Uterus (tissue), 4 donors: ENCODE results near the gene LPXN. TPM values are rescaled to one million over a fixed set of nuclear protein-coding genes. Genes with fewer than 3 reads are reported as not detected.

Experiments
- DNase-seq, 2 donors: peaks; one replicate each; pipeline ENCODE4 v3.0.0-alpha.2; 2019 to 2020
- H3K27ac ChIP-seq, 2 donors: fragments of 200-600 bp; sonication (generic); 1 replicate in 1 of 2; 2 replicates in 1 of 2; pipeline ENCODE4 v1.5.1; 2016 to 2018
- H3K27me3 ChIP-seq, 2 donors: fragments of 200-600 bp; sonication (generic); one replicate each; pipeline ENCODE4 v1.5.1; 2018 to 2019; ENCODE audit warnings: control low read depth in 1 of 2
- H3K36me3 ChIP-seq, 2 donors: fragments of 200-600 bp; sonication (generic); one replicate each; pipeline ENCODE4 v1.5.1; 2019; ENCODE audit warnings: control low read depth in 1 of 2
- H3K4me1 ChIP-seq, 2 donors: fragments of 200-600 bp; sonication (generic); one replicate each; pipeline ENCODE4 v1.5.1; 2018 to 2019; ENCODE audit warnings: control low read depth in 1 of 2
- H3K4me3 ChIP-seq, 2 donors: fragments of 200-600 bp; sonication (generic); 1 replicate in 1 of 2; 2 replicates in 1 of 2; pipeline ENCODE4 v1.5.1; 2018 to 2019; ENCODE audit warnings: mild to moderate bottlenecking in 1 of 2
- H3K9me3 ChIP-seq, 2 donors: fragments of 200-600 bp; sonication (generic); one replicate each; pipeline ENCODE4 v1.5.1; 2019; ENCODE audit warnings: control low read depth in 1 of 2
- POLR2A ChIP-seq, 2 donors: fragments of 450-650 bp; IDR thresholded peaks; one replicate each; pipeline ENCODE4 v1.6.1; 2016; ENCODE audit warnings: antibody characterized with exemption in 2 of 2, mild to moderate bottlenecking in 1 of 2, moderate library complexity in 1 of 2
- intact Hi-C: fragments of 100-400 bp; cut with DNase I; formaldehyde crosslinking; loops from one replicate; pipeline ENCODE4 v1.15.1; 2023; ENCODE audit warnings: low total_unique reads
- total RNA-seq, 4 donors: library from RNA; depleted of rRNA in 3 of 4; stranded (reverse); fragments of >200 nt in 3 of 4; gene quantifications; one replicate each; pipeline versions ENCODE4 v1.1.0 to v1.2.4, GENCODE V29; 2014 to 2023
- TF ChIP-seq, protein P1 (sequence below), 4 experiments: fragments of 200-600 bp in 2 of 4; fragments of 450-650 bp in 2 of 4; sonication (generic) in 2 of 4; IDR thresholded peaks; one replicate each; pipeline ENCODE4 v1.5.1; 2016 to 2019; ENCODE audit warnings: antibody characterized with exemption in 4 of 4, mild to moderate bottlenecking in 2 of 4, moderate library complexity in 1 of 4
- donor health status: DM: yes; HTN: yes; CAD: no.

The LPXN gene
- total RNA-seq, 4 donors from 2014 or later, result 0.59 to 11.1 (median 8.8) TPM

DNA sequence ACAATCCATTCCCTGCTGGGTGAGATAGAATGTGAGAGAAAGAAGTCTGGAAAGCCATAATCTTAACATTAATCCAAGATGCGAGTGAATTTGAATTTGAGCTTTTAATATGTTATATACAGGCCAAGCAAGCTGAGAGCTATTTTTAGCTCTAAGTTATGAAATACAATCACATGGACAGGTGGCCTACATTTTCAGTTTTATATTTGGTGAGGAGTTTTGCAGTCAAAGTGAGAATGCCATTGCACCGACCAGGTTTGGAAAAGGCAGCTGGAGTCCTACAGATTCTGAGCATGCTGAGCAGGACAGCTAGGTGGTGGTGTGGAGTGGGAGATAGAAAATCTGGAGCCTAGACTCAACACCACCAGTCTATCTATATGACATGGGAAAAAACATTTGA is 79.8 kb downstream of the LPXN start:
- DNase-seq, result no peak
- intact Hi-C loops, result no loop called here
- no peaks in the 10 kb centered on the region for H3K27me3 ChIP-seq
- no peaks in the 10 kb centered on the region for H3K36me3 ChIP-seq
- H3K4me3 ChIP-seq, result no peak overlapping the region
- TF ChIP-seq POLR2A (IDR thresholded peaks at IDR 0.05), result no peak
- TF ChIP-seq, protein P1, sequence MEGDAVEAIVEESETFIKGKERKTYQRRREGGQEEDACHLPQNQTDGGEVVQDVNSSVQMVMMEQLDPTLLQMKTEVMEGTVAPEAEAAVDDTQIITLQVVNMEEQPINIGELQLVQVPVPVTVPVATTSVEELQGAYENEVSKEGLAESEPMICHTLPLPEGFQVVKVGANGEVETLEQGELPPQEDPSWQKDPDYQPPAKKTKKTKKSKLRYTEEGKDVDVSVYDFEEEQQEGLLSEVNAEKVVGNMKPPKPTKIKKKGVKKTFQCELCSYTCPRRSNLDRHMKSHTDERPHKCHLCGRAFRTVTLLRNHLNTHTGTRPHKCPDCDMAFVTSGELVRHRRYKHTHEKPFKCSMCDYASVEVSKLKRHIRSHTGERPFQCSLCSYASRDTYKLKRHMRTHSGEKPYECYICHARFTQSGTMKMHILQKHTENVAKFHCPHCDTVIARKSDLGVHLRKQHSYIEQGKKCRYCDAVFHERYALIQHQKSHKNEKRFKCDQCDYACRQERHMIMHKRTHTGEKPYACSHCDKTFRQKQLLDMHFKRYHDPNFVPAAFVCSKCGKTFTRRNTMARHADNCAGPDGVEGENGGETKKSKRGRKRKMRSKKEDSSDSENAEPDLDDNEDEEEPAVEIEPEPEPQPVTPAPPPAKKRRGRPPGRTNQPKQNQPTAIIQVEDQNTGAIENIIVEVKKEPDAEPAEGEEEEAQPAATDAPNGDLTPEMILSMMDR (IDR thresholded peaks at IDR 0.05), result no peak
- no peak overlapping the region for H3K27ac ChIP-seq
- H3K9me3 ChIP-seq, result no peaks in the 10 kb centered on the region
- H3K4me1 ChIP-seq, result no peaks in the 10 kb centered on the region

DNA sequence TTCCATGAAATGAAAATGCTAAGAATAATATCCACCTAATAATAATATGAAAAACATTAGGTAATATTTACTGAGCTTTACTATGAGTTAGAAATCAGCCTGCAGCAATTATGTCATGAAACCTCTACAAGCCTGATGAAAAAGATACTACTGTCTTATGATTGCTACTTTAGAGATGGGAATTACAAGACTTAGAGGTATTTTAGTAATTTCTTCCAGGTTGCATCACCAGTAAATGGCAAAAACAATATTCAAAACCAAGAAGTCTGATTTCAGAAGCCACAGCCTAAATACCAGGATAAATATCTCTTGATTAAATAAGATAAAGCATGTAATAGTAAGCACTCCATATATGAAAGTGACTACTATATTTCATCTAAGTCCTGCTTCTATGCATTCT is 81.6 kb downstream of the LPXN start:
- no peak overlapping the region for H3K4me3 ChIP-seq
- no peak overlapping the region for H3K27ac ChIP-seq
- no peaks in the 10 kb centered on the region for H3K4me1 ChIP-seq
- H3K27me3 ChIP-seq, result no peaks in the 10 kb centered on the region
- intact Hi-C loops, result no loop called here
- no peaks in the 10 kb centered on the region for H3K9me3 ChIP-seq
- TF ChIP-seq, protein P1 (IDR thresholded peaks at IDR 0.05), result no peak
- no peak for TF ChIP-seq POLR2A (IDR thresholded peaks at IDR 0.05)
- no peak for DNase-seq
- H3K36me3 ChIP-seq, result no peaks in the 10 kb centered on the region

DNA sequence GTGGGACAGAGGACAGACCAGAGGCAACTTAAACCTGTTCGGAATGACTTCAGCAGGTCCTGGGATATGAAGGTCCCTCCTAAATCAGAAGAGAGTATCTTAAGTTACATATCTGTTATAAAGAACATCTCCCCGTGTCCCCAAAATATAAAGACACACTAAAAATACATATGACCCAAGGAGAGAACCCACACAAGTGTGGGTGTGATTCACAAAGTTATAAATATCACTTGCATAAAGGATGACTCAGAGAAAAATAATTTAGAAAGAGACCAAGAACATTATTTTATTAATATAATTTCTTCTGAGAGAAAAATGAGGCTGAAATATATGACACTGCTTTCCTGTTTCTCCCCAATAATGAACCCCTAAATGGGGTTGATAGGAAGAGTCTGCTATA is 82.0 kb downstream of the LPXN start:
- intact Hi-C loops, result no loop called here
- H3K36me3 ChIP-seq, result no peaks in the 10 kb centered on the region
- no peaks in the 10 kb centered on the region for H3K27me3 ChIP-seq
- no peaks in the 10 kb centered on the region for H3K9me3 ChIP-seq
- no peak overlapping the region for H3K4me3 ChIP-seq
- H3K4me1 ChIP-seq, result no peaks in the 10 kb centered on the region
- no peak for DNase-seq
- TF ChIP-seq, protein P1 (IDR thresholded peaks at IDR 0.05), result no peak
- TF ChIP-seq POLR2A (IDR thresholded peaks at IDR 0.05), result no peak
- H3K27ac ChIP-seq, result no peak overlapping the region

DNA sequence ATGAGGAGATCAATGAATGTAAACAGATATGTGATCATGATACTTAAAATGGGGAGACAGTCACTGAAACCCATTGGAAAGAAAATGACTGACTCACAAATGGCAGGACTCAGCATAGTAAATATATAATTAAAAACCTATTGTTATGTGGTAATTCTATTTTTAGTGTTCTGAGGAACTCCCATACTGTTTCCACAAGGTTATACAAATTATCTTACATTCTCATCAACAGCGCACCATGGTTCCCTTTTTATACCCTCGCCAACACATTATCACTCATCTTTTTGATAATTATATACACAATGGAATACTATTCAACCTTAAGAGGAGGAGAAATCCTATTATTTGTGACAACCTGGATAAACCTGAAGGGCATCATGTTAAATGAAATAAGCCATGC is 84.8 kb downstream of the LPXN start:
- DNase-seq, result no peak
- H3K9me3 ChIP-seq, result no peaks in the 10 kb centered on the region
- no peak overlapping the region for H3K4me3 ChIP-seq
- H3K36me3 ChIP-seq, result no peaks in the 10 kb centered on the region
- H3K27ac ChIP-seq, result no peak overlapping the region
- intact Hi-C loops, result no loop called here
- no peak for TF ChIP-seq POLR2A (IDR thresholded peaks at IDR 0.05)
- TF ChIP-seq, protein P1 (IDR thresholded peaks at IDR 0.05), result no peak
- H3K27me3 ChIP-seq, result no peaks in the 10 kb centered on the region
- H3K4me1 ChIP-seq, result no peaks in the 10 kb centered on the region

DNA sequence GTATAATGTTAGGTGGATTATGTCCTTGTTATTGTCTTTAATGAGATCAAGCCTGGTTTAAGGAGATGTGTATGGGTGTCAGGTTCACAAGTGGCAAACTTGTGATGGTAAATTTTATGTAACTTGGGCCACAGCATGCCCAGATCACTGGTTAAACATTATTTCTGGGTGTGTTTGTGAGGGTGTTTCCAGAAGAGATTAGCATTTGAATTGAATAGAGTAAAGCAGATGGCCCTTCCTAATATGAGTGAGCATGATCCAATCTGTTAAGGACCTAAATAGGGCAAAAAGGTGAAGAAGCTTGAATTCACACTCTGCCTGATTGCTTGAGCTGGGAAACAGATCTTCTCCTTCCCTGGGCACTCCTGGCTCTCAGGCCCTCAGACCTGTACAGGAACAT is 88.5 kb downstream of the LPXN start:
- H3K9me3 ChIP-seq, result no peaks in the 10 kb centered on the region
- TF ChIP-seq, protein P1 (IDR thresholded peaks at IDR 0.05), result no peak
- no peak for TF ChIP-seq POLR2A (IDR thresholded peaks at IDR 0.05)
- no peaks in the 10 kb centered on the region for H3K36me3 ChIP-seq
- intact Hi-C loops, result no loop called here
- no peak for DNase-seq
- no peak overlapping the region for H3K4me3 ChIP-seq
- H3K27me3 ChIP-seq, result no peaks in the 10 kb centered on the region
- no peak overlapping the region for H3K27ac ChIP-seq
- no peaks in the 10 kb centered on the region for H3K4me1 ChIP-seq
